NCI-H1436 (cell line): ENCODE results near the gene EXOSC3.
"Not testable (repeated sequence)": the region's sequence is repeated elsewhere in the genome, so short reads cannot be mapped to it uniquely, and the experiment has no call there.

Source experiments
- DNase-seq: peaks from one replicate; lab custom pipeline; 2025; lab: John Stamatoyannopoulos, UW

The EXOSC3 gene

GRCh38 chr9:37775216-37775919, 9.5 kb downstream of the EXOSC3 start:
- DNase-seq = no peak

GRCh38 chr9:37769995-37770394, 14.9 kb downstream of the EXOSC3 start:
- DNase-seq = no peak

GRCh38 chr9:37769306-37769705, 15.6 kb downstream of the EXOSC3 start:
- DNase-seq = no peak

- DNase-seq = not testable (repeated sequence)
These were observed 19.6 kb downstream of the EXOSC3 start for GRCh38 chr9:37765263-37765662.

- DNase-seq = no peak
These were observed 23.4 kb downstream of the EXOSC3 start for GRCh38 chr9:37761511-37761910.

DNA sequence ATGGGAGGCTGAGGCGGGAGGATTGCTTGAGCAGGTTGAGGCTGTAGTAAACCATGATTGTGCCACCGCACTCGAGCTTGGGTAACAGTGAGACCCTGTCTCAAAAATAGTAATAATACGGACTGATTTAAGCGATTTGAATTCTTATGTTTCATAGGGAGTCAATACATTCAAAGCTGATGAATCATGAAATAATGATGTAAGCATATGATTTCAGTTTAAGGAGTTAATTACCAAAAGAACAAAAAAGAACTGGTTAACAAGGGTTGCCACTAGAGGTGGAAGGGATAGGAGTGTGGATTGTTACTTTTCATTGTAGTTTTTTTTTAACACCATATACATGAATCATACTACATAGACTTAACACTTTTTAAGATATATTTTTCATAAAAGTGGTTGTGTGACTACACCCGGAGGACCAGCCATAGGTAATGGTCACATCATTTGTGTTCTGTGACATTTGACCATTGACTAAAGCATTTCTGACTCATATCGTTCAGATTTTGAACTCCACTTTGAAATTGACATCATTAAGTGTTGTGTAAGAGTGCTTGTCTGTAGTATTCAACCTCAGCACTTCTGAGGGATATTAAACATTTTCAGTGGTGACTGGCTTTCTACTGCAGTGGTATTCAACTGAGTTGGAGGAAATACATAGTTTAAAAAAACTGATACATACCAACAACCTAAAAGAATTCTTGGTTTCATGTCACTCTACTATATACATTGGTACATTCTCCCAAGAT, 24.3 kb downstream of the EXOSC3 start:
- no peak for DNase-seq

GRCh38 chr9:37758747-37759146, 26.1 kb downstream of the EXOSC3 start:
- no peak for DNase-seq

GRCh38 chr9:37753489-37754190, 31.2 kb downstream of the EXOSC3 start, which contains the start of gene TRMT10B:
TRMT10B (plus strand) TSS chr9:37753805; CDS start chr9:37761932, 8,127 bp downstream.
- DNase-seq = peak; percentile 65

DNA sequence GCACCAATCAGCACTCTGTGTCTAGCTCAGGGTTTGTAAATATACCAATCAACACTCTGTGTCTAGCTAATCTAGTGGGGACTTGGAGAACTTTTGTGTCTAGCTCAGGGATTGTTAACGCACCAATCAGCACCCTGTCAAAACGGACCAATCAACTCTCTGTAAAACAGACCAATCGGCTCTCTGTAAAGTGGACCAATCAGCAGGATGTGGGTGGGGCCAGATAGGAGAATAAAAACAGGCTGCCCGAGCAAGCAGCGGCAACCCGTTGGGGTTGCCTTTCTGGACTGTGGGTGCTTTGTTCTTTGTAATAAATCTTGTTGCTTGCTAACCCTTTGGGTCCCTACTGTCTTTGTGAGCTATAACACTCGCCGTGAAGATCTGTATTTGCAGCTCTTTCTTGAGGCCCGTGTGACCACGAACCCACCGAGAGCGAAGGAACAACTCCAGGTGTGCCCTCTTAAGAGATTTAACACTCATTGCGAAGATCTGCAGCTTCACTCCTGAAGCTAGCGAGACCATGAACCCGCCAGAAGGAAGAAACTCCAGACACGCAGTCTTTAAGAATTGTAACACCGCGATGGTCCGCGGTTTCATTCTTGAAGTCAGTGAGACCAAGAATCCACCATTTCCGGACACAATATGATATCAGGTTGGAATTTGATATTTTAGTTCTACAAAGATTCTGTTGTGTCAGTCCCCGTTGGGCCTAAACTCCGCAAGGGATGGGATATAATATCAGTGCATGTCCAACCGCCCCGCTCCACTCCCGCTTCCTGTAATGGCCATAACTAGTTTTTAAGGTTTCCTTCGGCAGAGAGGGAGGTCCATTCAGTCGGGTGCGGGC, 32.0 kb downstream of the EXOSC3 start:
- no peak for DNase-seq

DNA sequence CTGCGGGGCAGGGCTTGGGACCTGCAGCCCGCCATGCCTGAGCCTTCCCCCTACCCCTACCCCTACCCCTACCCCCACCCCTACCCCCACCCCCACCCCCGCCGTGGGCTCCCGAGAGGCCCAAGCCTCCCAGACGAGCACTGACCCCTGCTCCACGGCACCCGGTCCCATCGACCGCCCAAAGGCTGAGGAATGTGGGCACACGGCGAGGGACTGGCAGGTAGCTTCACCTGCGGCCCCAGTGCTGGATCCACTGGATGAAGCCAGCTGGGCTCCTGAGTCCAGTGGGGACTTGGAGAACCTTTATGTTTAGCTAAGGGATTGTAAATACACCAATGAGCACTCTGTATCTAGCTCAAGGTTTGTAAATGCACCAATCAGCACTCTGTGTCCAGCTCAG, 32.8 kb downstream of the EXOSC3 start:
- not testable (repeated sequence) for DNase-seq

DNA sequence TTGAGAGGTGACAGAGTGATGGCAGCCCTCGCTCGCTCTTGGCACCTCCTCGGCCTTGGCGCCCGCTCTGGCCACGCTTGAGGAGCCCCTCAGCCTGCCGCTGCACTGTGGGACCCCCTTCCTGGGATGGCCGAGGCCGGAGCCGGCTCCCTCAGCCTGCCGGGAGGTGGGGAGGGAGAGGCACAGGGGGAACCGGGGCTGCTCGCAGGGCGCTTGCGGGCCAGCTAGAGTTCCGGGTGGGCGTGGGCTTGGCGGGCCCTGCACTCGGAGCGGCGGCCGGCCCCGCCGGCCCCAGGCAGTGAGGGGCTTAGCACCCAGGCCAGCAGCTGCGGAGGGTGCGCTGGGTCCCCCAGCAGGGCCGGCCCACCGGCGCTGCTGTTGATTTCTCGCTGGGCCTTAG, 33.2 kb downstream of the EXOSC3 start:
- not testable (repeated sequence) for DNase-seq

DNA sequence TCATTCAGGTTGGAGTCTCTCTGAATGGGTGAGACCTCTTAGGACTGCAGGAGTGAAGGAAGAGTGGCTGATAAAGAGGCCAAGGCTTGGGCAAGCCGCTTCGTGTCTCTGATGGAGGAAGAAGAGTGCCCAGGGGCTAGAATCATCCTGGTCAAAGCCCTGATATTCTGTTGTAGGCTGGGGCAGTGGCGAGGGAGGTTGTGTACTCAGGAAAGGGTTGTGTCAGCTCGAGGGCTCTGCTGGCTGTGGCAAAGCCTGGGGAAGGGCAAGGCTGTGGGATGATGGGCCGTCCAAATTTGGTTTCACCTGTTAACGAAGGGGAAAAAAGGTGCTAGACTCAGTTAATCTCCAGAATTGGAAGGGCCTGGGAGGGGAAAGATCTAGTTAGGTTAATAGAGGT, 33.7 kb downstream of the EXOSC3 start:
- DNase-seq = no peak

DNA sequence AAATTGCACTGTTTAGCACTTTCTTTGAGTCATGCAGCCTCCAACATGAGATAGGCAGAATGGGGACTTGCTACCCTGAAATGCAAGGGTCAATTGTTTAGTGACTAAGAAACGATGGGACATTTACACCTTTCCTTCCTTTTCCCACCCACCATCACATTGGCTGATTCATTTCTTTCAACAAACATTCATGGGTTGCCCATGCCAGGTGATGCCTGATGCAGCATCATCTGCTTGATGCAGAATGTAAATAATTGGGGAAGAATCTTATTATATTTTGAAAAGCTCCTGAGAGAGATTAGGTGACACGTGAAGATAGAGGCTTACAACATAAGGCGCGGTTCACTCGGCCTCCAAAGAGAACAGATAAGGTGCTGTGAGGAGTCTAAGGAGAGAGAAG, 35.7 kb downstream of the EXOSC3 start:
- no peak for DNase-seq

GRCh38 chr9:37747271-37747753, 37.6 kb downstream of the EXOSC3 start:
- DNase-seq = peak; percentile 57

DNA sequence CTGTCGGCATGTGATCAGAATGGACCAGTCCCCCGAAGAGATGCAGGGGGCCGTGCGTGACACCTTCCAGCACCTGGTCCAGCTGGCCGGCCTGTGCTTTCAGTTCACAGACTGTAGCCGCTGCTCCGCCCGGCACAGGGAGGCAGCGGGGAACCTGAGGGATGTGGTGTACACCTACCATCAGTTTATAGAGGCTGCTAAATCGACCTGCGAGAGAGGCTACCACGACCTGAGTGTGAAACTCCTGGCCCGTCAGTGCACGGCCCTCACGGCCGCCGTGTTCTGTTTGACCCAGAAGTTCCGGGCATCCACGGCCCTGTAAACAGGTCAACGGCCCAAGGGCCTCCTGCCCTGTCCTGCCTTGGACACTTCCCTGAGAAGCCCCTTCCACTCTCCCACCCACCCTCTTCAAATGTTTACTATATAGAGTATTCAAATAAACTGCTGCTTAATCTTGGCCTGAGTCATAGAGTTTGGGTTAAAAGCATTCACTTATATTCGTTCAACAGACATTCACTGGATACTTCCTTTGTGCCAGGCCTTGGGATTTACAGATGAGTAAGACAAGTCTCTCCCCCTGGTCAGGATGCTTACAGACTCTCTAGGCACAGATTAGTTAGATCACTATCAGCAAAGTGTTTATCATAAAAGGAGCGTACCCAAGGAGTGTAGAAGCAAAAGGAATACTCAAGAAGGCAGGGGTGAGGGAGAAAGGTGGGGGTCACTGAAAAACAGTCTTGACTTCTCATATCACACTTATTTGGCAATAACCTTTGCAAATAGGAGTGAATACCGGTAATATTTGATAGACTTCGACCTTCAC, 38.2 kb downstream of the EXOSC3 start:
- no peak for DNase-seq

DNA sequence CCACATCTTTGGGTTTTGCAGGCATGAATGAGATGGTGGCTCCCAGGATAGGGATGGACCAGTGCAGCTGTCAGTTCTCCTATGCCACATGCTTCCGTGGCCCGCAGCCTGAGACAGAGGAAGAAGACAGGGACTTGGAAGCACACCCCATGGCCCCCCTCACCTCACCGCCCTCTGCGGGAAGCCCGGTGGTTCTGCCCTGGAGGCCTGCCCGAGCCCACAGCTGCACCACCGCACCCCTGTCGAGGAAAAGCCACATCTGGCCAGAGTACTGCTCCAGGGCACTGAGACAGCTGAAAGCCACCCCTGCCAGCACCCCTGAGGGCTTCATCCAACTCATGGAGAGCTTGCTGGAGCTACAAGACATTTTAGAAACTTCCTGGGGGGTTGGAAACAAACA, 38.9 kb downstream of the EXOSC3 start:
- no peak for DNase-seq

DNA sequence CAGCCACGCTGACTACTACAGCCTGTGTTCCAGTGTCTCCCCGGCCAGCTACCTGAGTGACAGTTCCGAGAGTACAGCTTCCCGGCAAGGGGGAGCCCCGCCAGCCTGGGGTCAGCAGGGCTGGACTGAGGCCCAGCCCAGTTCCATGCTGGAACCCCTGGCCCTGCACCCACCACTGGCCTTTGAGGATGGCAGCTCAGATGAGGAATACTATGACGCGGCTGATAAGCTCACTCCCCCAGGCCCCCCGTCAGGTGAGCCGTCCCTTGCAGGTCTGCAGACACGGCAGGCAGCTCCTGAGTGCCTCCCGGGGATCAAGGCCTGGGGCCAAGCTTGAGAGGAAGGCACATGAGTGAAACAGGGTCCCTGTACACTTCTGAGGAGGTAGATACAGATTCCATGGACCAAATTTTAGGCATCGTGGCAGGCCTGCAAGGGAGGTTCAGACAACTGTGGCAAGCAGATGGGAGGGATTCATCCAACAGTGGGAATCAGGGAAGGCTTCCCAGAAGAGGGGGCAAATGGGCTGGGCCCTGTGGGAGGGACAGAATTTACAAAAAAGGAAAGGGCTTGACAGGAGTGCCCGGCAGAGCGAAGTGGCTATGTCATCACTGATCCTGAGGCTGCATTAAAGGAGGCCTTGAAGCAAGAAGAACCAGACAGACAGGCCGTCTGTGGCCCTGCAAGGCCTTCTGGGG, 44.1 kb downstream of the EXOSC3 start:
- no peak for DNase-seq

GRCh38 chr9:37740128-37740527, 44.7 kb downstream of the EXOSC3 start:
- no peak for DNase-seq

GRCh38 chr9:37739222-37739621, 45.6 kb downstream of the EXOSC3 start:
- DNase-seq = no peak

GRCh38 chr9:37732952-37733351, 51.9 kb downstream of the EXOSC3 start:
- DNase-seq = no peak
